Keratinocyte (primary cell): ENCODE data around the gene PLSCR1. TPM values are rescaled to one million over a fixed set of nuclear protein-coding genes. Genes with fewer than 3 reads are reported as not detected.

ENCODE experiments used
- DNase-seq: peaks from one replicate; pipeline ENCODE4 v3.0.0-alpha.2; 2011; ENCODE audit warnings: low read depth, missing footprints, low spot score
- FAIRE-seq: peaks from 2 replicates; lab custom pipeline; 2011; peaks lifted over from hg19 to GRCh38; lab: Jason Lieb, UNC
- H2AFZ ChIP-seq: 2 replicates; pipeline ENCODE4 v1.6.0; 2012; ENCODE audit warnings: low read length, control low read depth, inconsistent platforms; ENCODE audit not compliant: control insufficient read depth
- H3K27ac ChIP-seq: 2 replicates; pipeline ENCODE4 v1.5.1; 2011; ENCODE audit warnings: low read length; ENCODE audit not compliant: control insufficient read depth, insufficient read depth
- H3K27me3 ChIP-seq: 3 replicates; pipeline ENCODE4 v1.6.0; 2011; ENCODE audit warnings: low read length; ENCODE audit not compliant: control insufficient read depth, insufficient read depth; ENCODE audit errors: extremely low read depth
- H3K36me3 ChIP-seq, 2 experiments: 2 replicates in 1 of 2; 3 replicates in 1 of 2; pipeline ENCODE4 v1.5.1; 2011; ENCODE audit warnings: low read length in 2 of 2, mild to moderate bottlenecking in 1 of 2; ENCODE audit not compliant: control insufficient read depth in 2 of 2, insufficient read depth in 2 of 2; ENCODE audit errors: extremely low read depth in 1 of 2
- H3K4me1 ChIP-seq: 3 replicates; pipeline ENCODE4 v1.5.1; 2011; ENCODE audit warnings: low read length; ENCODE audit not compliant: control insufficient read depth, insufficient read depth; ENCODE audit errors: extremely low read depth
- H3K4me2 ChIP-seq: 3 replicates; pipeline ENCODE4 v1.6.0; 2011; ENCODE audit warnings: low read depth, low read length; ENCODE audit not compliant: control insufficient read depth, insufficient read depth; ENCODE audit errors: extremely low read depth
- H3K4me3 ChIP-seq, 3 experiments: fragments of 200-600 bp in 1 of 3; sonication (generic) in 1 of 3; 2 replicates in 2 of 3; 3 replicates in 1 of 3; pipeline ENCODE4 v1.5.1; 2011 to 2016; ENCODE audit warnings: low read length in 3 of 3, mild to moderate bottlenecking in 3 of 3, control low read depth in 2 of 3, inconsistent platforms in 1 of 3, low read depth in 1 of 3, mixed read lengths in 1 of 3, mixed run types in 1 of 3, moderate library complexity in 1 of 3; ENCODE audit not compliant: control insufficient read depth in 2 of 3, insufficient read depth in 2 of 3; ENCODE audit errors: extremely low read depth in 1 of 3
- H3K79me2 ChIP-seq: 2 replicates; pipeline ENCODE4 v1.6.0; 2012; ENCODE audit warnings: low read length; ENCODE audit not compliant: control insufficient read depth, insufficient read depth
- H3K9ac ChIP-seq: 3 replicates; pipeline ENCODE4 v1.6.0; 2011; ENCODE audit warnings: low read length; ENCODE audit not compliant: control insufficient read depth, insufficient read depth; ENCODE audit errors: extremely low read depth
- H3K9me1 ChIP-seq: 3 replicates; pipeline ENCODE4 v1.6.0; 2011; ENCODE audit warnings: low read length; ENCODE audit not compliant: control insufficient read depth, insufficient read depth; ENCODE audit errors: extremely low read depth
- H3K9me3 ChIP-seq: 2 replicates; pipeline ENCODE4 v1.5.1; 2012; ENCODE audit warnings: low read depth, low read length; ENCODE audit not compliant: control insufficient read depth
- H4K20me1 ChIP-seq: 3 replicates; pipeline ENCODE4 v1.6.0; 2011; ENCODE audit warnings: low read length; ENCODE audit not compliant: control insufficient read depth, insufficient read depth; ENCODE audit errors: extremely low read depth
- EZH2 ChIP-seq: IDR thresholded peaks from one replicate; pipeline ENCODE4 v1.6.1; 2012; ENCODE audit warnings: inconsistent platforms, mild to moderate bottlenecking, low read length, moderate library complexity
- dilution Hi-C: fragments of 300-500 bp; cut with MboI; formaldehyde crosslinking; loops from one replicate; pipeline ENCODE4 v1.7.0; 2020; ENCODE audit warnings: low sequenced_read_pairs; ENCODE audit not compliant: extremely low pct_ligation_motif_present
- polyA plus RNA-seq, 5 experiments: library from polyadenylated mRNA; depleted of rRNA in 3 of 5; stranded (reverse) in 3 of 5; stranded (forward) in 1 of 5; unstranded in 1 of 5; fragments of >200 nt; gene quantifications; 1 replicate in 1 of 5; 2 replicates in 3 of 5; 3 replicates in 1 of 5; pipeline versions ENCODE4 v1.2.1 to v1.2.3, GENCODE V29; 2011 to 2012; ENCODE audit warnings: missing spikeins in 2 of 5, low read depth in 1 of 5, low replicate concordance in 1 of 5
- TF ChIP-seq, protein P1 (sequence below), 3 experiments: IDR thresholded peaks in 1 of 3; conservative IDR thresholded peaks in 1 of 3; optimal IDR thresholded peaks in 1 of 3; 2 replicates in 2 of 3; 3 replicates in 1 of 3; pipeline versions ENCODE3 to v1.5.1; 2011; ENCODE audit warnings: low read length in 3 of 3, mild to moderate bottlenecking in 3 of 3, moderate library complexity in 2 of 3, control low read depth in 1 of 3, inconsistent platforms in 1 of 3; ENCODE audit not compliant: insufficient read depth in 2 of 3; ENCODE audit errors: extremely low read depth in 1 of 3

PLSCR1 gene
- polyA plus RNA-seq, 1 donor (not counting 4 experiments of a cell fraction or from before 2014, with no cell fraction given), result 77.6 TPM

DNA sequence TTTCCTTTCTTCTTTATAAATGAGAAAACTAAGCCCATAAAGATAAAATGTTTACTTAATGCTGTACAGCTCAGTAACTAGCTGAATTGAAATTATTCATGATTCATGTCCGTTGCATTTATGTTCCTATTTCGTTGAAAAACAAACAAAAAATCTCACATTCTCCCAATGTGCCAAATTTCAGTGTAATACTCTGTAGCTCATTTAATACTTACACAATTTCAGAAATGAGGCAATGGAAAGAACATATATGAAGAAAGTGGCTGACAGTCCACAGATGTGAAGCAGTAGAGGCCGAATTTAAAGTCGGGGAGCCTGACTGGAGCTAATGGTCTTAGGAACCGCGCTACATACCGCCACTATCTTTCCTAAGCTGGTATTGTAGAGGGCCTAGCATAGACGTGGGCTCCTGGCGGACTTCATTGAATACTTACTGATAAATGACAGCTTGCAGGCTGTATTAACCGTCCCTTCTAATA is 75.7 kb downstream of the PLSCR1 start:
- H3K4me1 ChIP-seq, result peaks cover 6% of the 10 kb centered on the region
- H2AFZ ChIP-seq, result no peak overlapping the region
- H3K9me1 ChIP-seq, result no peaks in the 10 kb centered on the region
- no peak overlapping the region for H3K4me3 ChIP-seq
- dilution Hi-C loops, result no loop called here
- peak; percentile 60 for FAIRE-seq
- H3K9ac ChIP-seq, result no peak overlapping the region
- H3K36me3 ChIP-seq, result no peaks in the 10 kb centered on the region
- H3K9me3 ChIP-seq, result no peaks in the 10 kb centered on the region
- H3K27ac ChIP-seq, result no peak overlapping the region
- TF ChIP-seq, protein P1, sequence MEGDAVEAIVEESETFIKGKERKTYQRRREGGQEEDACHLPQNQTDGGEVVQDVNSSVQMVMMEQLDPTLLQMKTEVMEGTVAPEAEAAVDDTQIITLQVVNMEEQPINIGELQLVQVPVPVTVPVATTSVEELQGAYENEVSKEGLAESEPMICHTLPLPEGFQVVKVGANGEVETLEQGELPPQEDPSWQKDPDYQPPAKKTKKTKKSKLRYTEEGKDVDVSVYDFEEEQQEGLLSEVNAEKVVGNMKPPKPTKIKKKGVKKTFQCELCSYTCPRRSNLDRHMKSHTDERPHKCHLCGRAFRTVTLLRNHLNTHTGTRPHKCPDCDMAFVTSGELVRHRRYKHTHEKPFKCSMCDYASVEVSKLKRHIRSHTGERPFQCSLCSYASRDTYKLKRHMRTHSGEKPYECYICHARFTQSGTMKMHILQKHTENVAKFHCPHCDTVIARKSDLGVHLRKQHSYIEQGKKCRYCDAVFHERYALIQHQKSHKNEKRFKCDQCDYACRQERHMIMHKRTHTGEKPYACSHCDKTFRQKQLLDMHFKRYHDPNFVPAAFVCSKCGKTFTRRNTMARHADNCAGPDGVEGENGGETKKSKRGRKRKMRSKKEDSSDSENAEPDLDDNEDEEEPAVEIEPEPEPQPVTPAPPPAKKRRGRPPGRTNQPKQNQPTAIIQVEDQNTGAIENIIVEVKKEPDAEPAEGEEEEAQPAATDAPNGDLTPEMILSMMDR (optimal IDR thresholded peaks at IDR 0.05 in 1 of 3, IDR thresholded peaks at IDR 0.05 in 1 of 3, conservative IDR thresholded peaks at IDR 0.05 in 1 of 3; ENCODE audit: extremely low read depth in 1 of 3, insufficient read depth in 2 of 3, low read length in 3 of 3), result no peak
- no peak for TF ChIP-seq EZH2
- no peak for DNase-seq
- H3K27me3 ChIP-seq, result no peaks in the 10 kb centered on the region
- no peaks in the 10 kb centered on the region for H4K20me1 ChIP-seq
- H3K79me2 ChIP-seq, result no peaks in the 10 kb centered on the region
- peak overlapping the region; percentile 85 for H3K4me2 ChIP-seq

DNA sequence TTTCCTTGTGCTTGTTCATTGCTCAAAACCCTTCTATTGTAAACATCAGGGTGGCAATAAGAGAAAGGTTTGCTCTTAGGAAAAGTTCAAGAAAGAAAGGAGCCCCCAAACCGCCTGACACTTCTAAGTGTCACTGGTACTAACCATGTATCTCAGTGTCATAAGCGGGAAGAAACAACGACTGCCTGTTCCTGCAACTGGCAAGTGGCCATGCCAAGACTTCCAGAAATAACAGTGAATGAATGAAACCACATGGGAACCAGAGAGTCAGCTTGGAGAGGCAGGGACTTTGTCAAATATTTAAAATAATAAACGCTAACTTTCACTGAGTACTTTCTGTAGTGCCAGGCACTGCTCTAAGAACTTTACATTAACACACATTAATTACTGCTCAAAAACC is 76.2 kb downstream of the PLSCR1 start:
- Histone ChIP-seq H3K9me3 (no peaks in the 10 kb centered on the region), H3K9me1 (no peaks in the 10 kb centered on the region), H3K27me3 (no peaks in the 10 kb centered on the region), H3K36me3 (no peaks in the 10 kb centered on the region), H3K4me1 (peaks cover 6% of the 10 kb centered on the region), H3K4me3 (no peak overlapping the region), H3K27ac (no peak overlapping the region), H3K9ac (no peak overlapping the region), H3K4me2 (no peak overlapping the region), H3K79me2 (no peaks in the 10 kb centered on the region), H2AFZ (no peak overlapping the region), H4K20me1 (no peaks in the 10 kb centered on the region)
- TF ChIP-seq, protein P1 (optimal IDR thresholded peaks at IDR 0.05 in 1 of 3, IDR thresholded peaks at IDR 0.05 in 1 of 3, conservative IDR thresholded peaks at IDR 0.05 in 1 of 3; ENCODE audit: extremely low read depth in 1 of 3, insufficient read depth in 2 of 3, low read length in 3 of 3), result no peak
- TF ChIP-seq EZH2, result no peak
- dilution Hi-C loops, result no loop called here
- DNase-seq, result no peak
- no peak for FAIRE-seq
